D721Med (cell line): ENCODE data around the gene MAPK8IP2.

ENCODE experiments used
- DNase-seq: peaks from one replicate; pipeline ENCODE4 v3.0.0; 2011; ENCODE audit warnings: low spot score; ENCODE audit not compliant: insufficient read length
- FAIRE-seq: peaks from 2 replicates; lab custom pipeline; 2011; peaks lifted over from hg19 to GRCh38; lab: Jason Lieb, UNC
- CTCF ChIP-seq: IDR thresholded peaks from 2 replicates; pipeline ENCODE4 v1.5.1; 2012; ENCODE audit warnings: mild to moderate bottlenecking, control low read depth; ENCODE audit not compliant: insufficient read depth; ENCODE audit errors: missing control alignments

Gene MAPK8IP2

GRCh38 chr22:50569896-50570535 is 30.6 kb upstream of the MAPK8IP2 start:
- no peak for TF ChIP-seq CTCF
- DNase-seq (no peak), FAIRE-seq (no peak)

GRCh38 chr22:50570861-50571260 is 29.7 kb upstream of the MAPK8IP2 start:
- TF ChIP-seq CTCF, result no peak
- DNase-seq, result no peak
- no peak for FAIRE-seq

- DNase-seq (no peak), FAIRE-seq (no peak)
- no peak for TF ChIP-seq CTCF
These were observed 29.1 kb upstream of the MAPK8IP2 start for GRCh38 chr22:50571264-50572175.

GRCh38 chr22:50572965-50573364 is 27.6 kb upstream of the MAPK8IP2 start:
- FAIRE-seq, result no peak
- DNase-seq, result no peak
- TF ChIP-seq CTCF, result no peak

GRCh38 chr22:50573491-50574382 is 26.9 kb upstream of the MAPK8IP2 start:
- DNase-seq, result no peak
- FAIRE-seq, result no peak
- TF ChIP-seq CTCF, result no peak

- no peak for TF ChIP-seq CTCF
- FAIRE-seq (no peak), DNase-seq (no peak)
These were observed 26.2 kb upstream of the MAPK8IP2 start for GRCh38 chr22:50574383-50574755.
